ENCODE results near the gene PDIK1L. TPM values are rescaled to one million over a fixed set of nuclear protein-coding genes. Genes with fewer than 3 reads are reported as not detected.

PDIK1L gene
- polyA plus RNA-seq, 1 donor from 2014 or later = 44.9 TPM

DNA sequence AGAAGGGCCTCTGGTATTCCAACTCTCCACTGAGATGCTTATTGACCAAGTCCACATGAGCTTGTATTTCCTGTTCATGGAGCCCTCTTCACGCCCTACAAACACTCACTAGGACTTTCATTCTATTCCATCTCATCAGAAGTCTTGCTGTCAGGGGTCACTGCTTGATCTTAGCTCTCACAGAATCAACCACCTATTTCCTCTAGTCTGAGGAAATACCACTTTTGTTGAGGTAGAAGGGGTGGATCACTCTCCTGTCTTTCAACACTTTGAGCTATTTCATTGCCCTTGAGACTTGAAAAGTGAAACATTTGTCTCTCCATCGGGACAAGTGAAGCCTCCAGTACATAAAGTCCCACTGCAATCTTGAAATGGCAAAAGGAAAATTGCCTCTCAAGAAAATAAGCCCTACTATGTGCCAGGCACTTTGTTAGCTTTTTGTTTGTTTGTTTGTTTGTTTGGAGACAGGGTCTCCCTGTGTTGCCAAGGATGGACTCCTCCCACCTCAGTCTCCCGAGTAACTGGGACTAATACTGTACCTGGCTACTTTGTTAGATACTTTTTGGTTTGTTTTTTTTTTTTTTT, 27.4 kb downstream of the PDIK1L start:
- no peak for TF ChIP-seq EZH2 (IDR thresholded peaks at IDR 0.05; ENCODE audit: borderline replicate concordance, insufficient read depth, low read length, poor library complexity, severe bottlenecking)
- TF ChIP-seq, protein P1, sequence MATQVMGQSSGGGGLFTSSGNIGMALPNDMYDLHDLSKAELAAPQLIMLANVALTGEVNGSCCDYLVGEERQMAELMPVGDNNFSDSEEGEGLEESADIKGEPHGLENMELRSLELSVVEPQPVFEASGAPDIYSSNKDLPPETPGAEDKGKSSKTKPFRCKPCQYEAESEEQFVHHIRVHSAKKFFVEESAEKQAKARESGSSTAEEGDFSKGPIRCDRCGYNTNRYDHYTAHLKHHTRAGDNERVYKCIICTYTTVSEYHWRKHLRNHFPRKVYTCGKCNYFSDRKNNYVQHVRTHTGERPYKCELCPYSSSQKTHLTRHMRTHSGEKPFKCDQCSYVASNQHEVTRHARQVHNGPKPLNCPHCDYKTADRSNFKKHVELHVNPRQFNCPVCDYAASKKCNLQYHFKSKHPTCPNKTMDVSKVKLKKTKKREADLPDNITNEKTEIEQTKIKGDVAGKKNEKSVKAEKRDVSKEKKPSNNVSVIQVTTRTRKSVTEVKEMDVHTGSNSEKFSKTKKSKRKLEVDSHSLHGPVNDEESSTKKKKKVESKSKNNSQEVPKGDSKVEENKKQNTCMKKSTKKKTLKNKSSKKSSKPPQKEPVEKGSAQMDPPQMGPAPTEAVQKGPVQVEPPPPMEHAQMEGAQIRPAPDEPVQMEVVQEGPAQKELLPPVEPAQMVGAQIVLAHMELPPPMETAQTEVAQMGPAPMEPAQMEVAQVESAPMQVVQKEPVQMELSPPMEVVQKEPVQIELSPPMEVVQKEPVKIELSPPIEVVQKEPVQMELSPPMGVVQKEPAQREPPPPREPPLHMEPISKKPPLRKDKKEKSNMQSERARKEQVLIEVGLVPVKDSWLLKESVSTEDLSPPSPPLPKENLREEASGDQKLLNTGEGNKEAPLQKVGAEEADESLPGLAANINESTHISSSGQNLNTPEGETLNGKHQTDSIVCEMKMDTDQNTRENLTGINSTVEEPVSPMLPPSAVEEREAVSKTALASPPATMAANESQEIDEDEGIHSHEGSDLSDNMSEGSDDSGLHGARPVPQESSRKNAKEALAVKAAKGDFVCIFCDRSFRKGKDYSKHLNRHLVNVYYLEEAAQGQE (IDR thresholded peaks at IDR 0.05; ENCODE audit: borderline replicate concordance) = no peak
- no peak for TF ChIP-seq RAD21 (conservative IDR thresholded peaks at IDR 0.05)
- TF ChIP-seq, protein P2, sequence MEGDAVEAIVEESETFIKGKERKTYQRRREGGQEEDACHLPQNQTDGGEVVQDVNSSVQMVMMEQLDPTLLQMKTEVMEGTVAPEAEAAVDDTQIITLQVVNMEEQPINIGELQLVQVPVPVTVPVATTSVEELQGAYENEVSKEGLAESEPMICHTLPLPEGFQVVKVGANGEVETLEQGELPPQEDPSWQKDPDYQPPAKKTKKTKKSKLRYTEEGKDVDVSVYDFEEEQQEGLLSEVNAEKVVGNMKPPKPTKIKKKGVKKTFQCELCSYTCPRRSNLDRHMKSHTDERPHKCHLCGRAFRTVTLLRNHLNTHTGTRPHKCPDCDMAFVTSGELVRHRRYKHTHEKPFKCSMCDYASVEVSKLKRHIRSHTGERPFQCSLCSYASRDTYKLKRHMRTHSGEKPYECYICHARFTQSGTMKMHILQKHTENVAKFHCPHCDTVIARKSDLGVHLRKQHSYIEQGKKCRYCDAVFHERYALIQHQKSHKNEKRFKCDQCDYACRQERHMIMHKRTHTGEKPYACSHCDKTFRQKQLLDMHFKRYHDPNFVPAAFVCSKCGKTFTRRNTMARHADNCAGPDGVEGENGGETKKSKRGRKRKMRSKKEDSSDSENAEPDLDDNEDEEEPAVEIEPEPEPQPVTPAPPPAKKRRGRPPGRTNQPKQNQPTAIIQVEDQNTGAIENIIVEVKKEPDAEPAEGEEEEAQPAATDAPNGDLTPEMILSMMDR (IDR thresholded peaks at IDR 0.05; ENCODE audit: poor library complexity, severe bottlenecking) = no peak
- TF ChIP-seq POLR2AphosphoS5 (IDR thresholded peaks at IDR 0.05) = no peak
- no peak for TF ChIP-seq SMC3 (conservative IDR thresholded peaks at IDR 0.05; ENCODE audit: poor library complexity)
- no peak for TF ChIP-seq TAF1 (IDR thresholded peaks at IDR 0.05; ENCODE audit: low read depth)
- no peak for TF ChIP-seq EP300 (conservative IDR thresholded peaks at IDR 0.05; ENCODE audit: poor library complexity, severe bottlenecking)
- no peak for TF ChIP-seq MXI1 (conservative IDR thresholded peaks at IDR 0.05; ENCODE audit: poor library complexity, severe bottlenecking)
- H2AFZ ChIP-seq (ENCODE audit: low read depth, low read length) = no peak overlapping the region
- H3K27me3 ChIP-seq (ENCODE audit: insufficient read depth, low read depth, low read length) = no peaks in the 10 kb centered on the region
- H3K9me2 ChIP-seq (ENCODE audit: insufficient read depth, low read length) = no peaks in the 10 kb centered on the region
- no peaks in the 10 kb centered on the region for H3F3A ChIP-seq (ENCODE audit: insufficient read depth, low read length, poor library complexity, severe bottlenecking)
- no peaks in the 10 kb centered on the region for H4K20me1 ChIP-seq (ENCODE audit: insufficient read depth)
- H3K4me3 ChIP-seq (ENCODE audit: low read length) = no peak overlapping the region
- H3K79me2 ChIP-seq (replicated peaks; ENCODE audit: insufficient read depth, low read length) = no peaks in the 10 kb centered on the region
- H3K36me3 ChIP-seq (ENCODE audit: insufficient read depth, low read length) = no peaks in the 10 kb centered on the region
- no peaks in the 10 kb centered on the region for H3K9me3 ChIP-seq (ENCODE audit: low read length)
- no peak overlapping the region for H3K27ac ChIP-seq (ENCODE audit: low read length)
- H3K9ac ChIP-seq (ENCODE audit: low read length) = no peak overlapping the region
- H3K4me2 ChIP-seq (ENCODE audit: low read length) = no peak overlapping the region

DNA sequence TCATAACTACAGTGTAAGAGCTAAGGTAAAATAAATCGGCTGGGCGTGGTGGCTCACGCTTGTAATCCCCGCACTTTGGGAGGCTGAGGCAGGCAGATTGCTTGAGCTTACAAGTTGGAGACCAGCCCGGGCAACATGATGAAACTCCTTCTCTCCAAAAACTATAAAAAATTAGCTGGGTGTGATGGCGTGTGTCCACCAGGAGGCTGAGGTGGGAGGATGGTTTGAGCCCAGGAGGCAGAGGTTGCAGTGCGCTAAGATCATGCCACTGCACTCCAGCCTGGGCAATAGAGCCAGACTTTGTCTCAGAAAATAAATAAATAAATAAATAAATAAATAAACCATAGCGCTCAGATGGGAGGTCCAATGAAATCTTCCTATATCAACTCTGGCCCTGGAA, 30.5 kb downstream of the PDIK1L start:
- TF ChIP-seq, protein P2 (IDR thresholded peaks at IDR 0.05; ENCODE audit: poor library complexity, severe bottlenecking) = no peak
- TF ChIP-seq EZH2 (IDR thresholded peaks at IDR 0.05; ENCODE audit: borderline replicate concordance, insufficient read depth, low read length, poor library complexity, severe bottlenecking) (no peak), TAF1 (IDR thresholded peaks at IDR 0.05; ENCODE audit: low read depth) (no peak), EP300 (conservative IDR thresholded peaks at IDR 0.05; ENCODE audit: poor library complexity, severe bottlenecking) (no peak)
- Histone ChIP-seq H2AFZ (ENCODE audit: low read depth, low read length) (no peak overlapping the region), H3K36me3 (ENCODE audit: insufficient read depth, low read length) (no peaks in the 10 kb centered on the region), H3K79me2 (replicated peaks; ENCODE audit: insufficient read depth, low read length) (no peaks in the 10 kb centered on the region), H3K9ac (ENCODE audit: low read length) (no peak overlapping the region), H3K4me2 (ENCODE audit: low read length) (no peak overlapping the region), H3K9me3 (ENCODE audit: low read length) (no peaks in the 10 kb centered on the region), H4K20me1 (ENCODE audit: insufficient read depth) (no peaks in the 10 kb centered on the region), H3K27me3 (ENCODE audit: insufficient read depth, low read depth, low read length) (no peaks in the 10 kb centered on the region), H3K9me2 (ENCODE audit: insufficient read depth, low read length) (no peaks in the 10 kb centered on the region), H3F3A (ENCODE audit: insufficient read depth, low read length, poor library complexity, severe bottlenecking) (no peaks in the 10 kb centered on the region), H3K4me3 (ENCODE audit: low read length) (no peak overlapping the region), H3K27ac (ENCODE audit: low read length) (no peak overlapping the region)
